Panc1 (cell line): Measurements from ENCODE around the gene GOPC. TPM values are rescaled to one million over a fixed set of nuclear protein-coding genes. Genes with fewer than 3 reads are reported as not detected.

Experiments
- ATAC-seq: fragments of 200-7000 bp; cut with Tn5 transposase; 2 replicates; pipeline ENCODE4 v1.9.1; 2020; ENCODE audit warnings: mild to moderate bottlenecking, moderate library complexity
- BruUV-seq: library from RNA; stranded (reverse); fragments of 400-500 nt; replicated peaks from 2 replicates; lab custom pipeline; 2021; lab: Mats Ljungman, UMichigan
- CTCF ChIA-PET: fragments of 300-600 bp; sonication (Branson Sonifier 250); formaldehyde crosslinking; loops from one replicate; lab custom pipeline; 2022; ENCODE audit warnings: antibody characterized with exemption; lab: Charles Lee
- POLR2A ChIA-PET: fragments of 300-600 bp; sonication (Branson Sonifier 250); formaldehyde crosslinking; loops from one replicate; lab custom pipeline; 2022; ENCODE audit warnings: antibody characterized with exemption; lab: Charles Lee
- DNase-seq: peaks from one replicate; pipeline ENCODE4 v3.0.0-alpha.2; 2010; ENCODE audit warnings: low read depth, low spot score
- H3K27ac ChIP-seq: 2 replicates; pipeline ENCODE4 v1.5.1; 2011; ENCODE audit warnings: mild to moderate bottlenecking, low read length, inconsistent platforms
- H3K27me3 ChIP-seq: fragments of 200-500 bp; sonication (Bioruptor generic); 2 replicates; pipeline ENCODE4 v1.6.0; 2014; ENCODE audit warnings: low read length, inconsistent platforms; ENCODE audit not compliant: control insufficient read depth, insufficient read depth
- H3K36me3 ChIP-seq: fragments of 200-500 bp; sonication (Bioruptor generic); 2 replicates; pipeline ENCODE4 v1.5.1; 2014; ENCODE audit warnings: inconsistent platforms, mild to moderate bottlenecking, low read length, moderate library complexity; ENCODE audit not compliant: control insufficient read depth, insufficient read depth
- H3K4me1 ChIP-seq: 2 replicates; pipeline ENCODE4 v1.5.1; 2011; ENCODE audit warnings: inconsistent platforms, mild to moderate bottlenecking, low read length, moderate library complexity; ENCODE audit not compliant: control insufficient read depth, insufficient read depth
- H3K4me3 ChIP-seq, 2 experiments: 2 replicates each; pipeline ENCODE4 v1.5.1; 2011 to 2012; ENCODE audit warnings: low read depth in 2 of 2, low read length in 2 of 2, mild to moderate bottlenecking in 2 of 2, inconsistent platforms in 1 of 2, moderate library complexity in 1 of 2
- H3K9me3 ChIP-seq: fragments of 200-500 bp; sonication (Bioruptor generic); 2 replicates; pipeline ENCODE4 v1.5.1; 2014; ENCODE audit warnings: low read depth, mild to moderate bottlenecking, inconsistent platforms, low read length, moderate library complexity; ENCODE audit not compliant: control insufficient read depth, insufficient read depth
- POLR2AphosphoS5 ChIP-seq: IDR thresholded peaks from 2 replicates; pipeline ENCODE4 v1.6.1; 2012; ENCODE audit warnings: mild to moderate bottlenecking, low read depth, low read length, moderate library complexity
- SIN3A ChIP-seq: IDR thresholded peaks from 2 replicates; pipeline ENCODE4 v1.6.1; 2012; ENCODE audit warnings: low read depth, mild to moderate bottlenecking, low read length, moderate library complexity, borderline replicate concordance; ENCODE audit not compliant: insufficient read depth
- TCF7L2 ChIP-seq: IDR thresholded peaks from 2 replicates; pipeline ENCODE4 v1.6.1; 2011; ENCODE audit warnings: mild to moderate bottlenecking, low read depth, low read length, inconsistent platforms
- in situ Hi-C: cut with HindIII; loops from 2 replicates; pipeline ENCODE4 v1.10.0; 2016; ENCODE audit warnings: low sequenced_read_pairs, low pct_unique_long_range_greater_than_20kb
- intact Hi-C: fragments of 100-400 bp; cut with micrococcal nuclease; formaldehyde crosslinking; loops from one replicate; pipeline ENCODE4 v1.10.0; 2022; ENCODE audit not compliant: unreplicated experiment
- total RNA-seq: library from RNA; stranded (reverse); gene quantifications from one replicate; pipeline ENCODE4 v1.2.1, GENCODE V29; 2021; ENCODE audit not compliant: unreplicated experiment
- TF ChIP-seq, protein P1 (sequence below): fragments of 450-650 bp; IDR thresholded peaks from 2 replicates; pipeline ENCODE4 v1.5.1; 2017; ENCODE audit warnings: mild to moderate bottlenecking
- TF ChIP-seq, protein P2 (sequence below), 2 experiments: IDR thresholded peaks; 2 replicates each; pipeline ENCODE4 v1.6.1; 2011 to 2012; ENCODE audit warnings: low read depth in 2 of 2, control low read depth in 1 of 2, low read length in 1 of 2, mild to moderate bottlenecking in 1 of 2, moderate library complexity in 1 of 2; ENCODE audit not compliant: insufficient read depth in 1 of 2

The GOPC gene
- total RNA-seq, 1 experiment from 2014 or later = 32.2 TPM

DNA sequence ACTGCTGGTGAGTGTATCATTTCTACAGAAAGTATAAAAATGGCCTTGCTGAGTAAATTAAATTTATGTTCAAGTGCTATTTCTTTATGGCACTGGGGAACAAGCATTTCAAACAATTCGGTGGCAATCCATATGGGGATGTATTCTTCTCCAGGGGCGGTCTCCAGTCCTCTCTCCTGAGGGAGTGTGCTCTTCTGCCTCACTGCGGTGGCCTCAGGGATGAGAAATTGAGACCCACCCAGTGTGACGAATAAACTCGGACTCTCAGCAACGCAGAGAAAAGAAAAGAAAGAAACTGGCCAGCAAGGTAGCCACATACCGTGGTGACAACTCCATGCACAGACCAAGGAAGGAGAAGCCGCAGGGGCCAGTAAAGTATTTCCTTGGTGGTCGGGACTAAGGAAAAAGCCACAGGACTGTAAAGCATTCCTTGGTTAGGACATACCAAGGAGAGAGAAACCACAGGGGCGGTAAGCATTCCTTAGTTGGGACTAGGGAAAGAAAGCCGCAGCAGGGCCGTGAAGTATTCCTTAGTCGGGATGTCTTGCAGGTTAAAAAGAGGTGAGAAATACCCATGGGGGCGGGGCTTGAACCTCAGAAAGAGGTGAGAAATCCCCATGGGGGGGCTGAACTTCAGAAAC, 13.6 kb upstream of the GOPC start:
- no peak overlapping the region for H3K27ac ChIP-seq
- no peaks in the 10 kb centered on the region for H3K9me3 ChIP-seq
- no peaks in the 10 kb centered on the region for H3K4me1 ChIP-seq
- CTCF ChIA-PET = no interaction called here
- intact Hi-C loops (no loop called here), in situ Hi-C loops (no loop called here)
- TF ChIP-seq, protein P1, sequence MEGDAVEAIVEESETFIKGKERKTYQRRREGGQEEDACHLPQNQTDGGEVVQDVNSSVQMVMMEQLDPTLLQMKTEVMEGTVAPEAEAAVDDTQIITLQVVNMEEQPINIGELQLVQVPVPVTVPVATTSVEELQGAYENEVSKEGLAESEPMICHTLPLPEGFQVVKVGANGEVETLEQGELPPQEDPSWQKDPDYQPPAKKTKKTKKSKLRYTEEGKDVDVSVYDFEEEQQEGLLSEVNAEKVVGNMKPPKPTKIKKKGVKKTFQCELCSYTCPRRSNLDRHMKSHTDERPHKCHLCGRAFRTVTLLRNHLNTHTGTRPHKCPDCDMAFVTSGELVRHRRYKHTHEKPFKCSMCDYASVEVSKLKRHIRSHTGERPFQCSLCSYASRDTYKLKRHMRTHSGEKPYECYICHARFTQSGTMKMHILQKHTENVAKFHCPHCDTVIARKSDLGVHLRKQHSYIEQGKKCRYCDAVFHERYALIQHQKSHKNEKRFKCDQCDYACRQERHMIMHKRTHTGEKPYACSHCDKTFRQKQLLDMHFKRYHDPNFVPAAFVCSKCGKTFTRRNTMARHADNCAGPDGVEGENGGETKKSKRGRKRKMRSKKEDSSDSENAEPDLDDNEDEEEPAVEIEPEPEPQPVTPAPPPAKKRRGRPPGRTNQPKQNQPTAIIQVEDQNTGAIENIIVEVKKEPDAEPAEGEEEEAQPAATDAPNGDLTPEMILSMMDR = no peak
- TF ChIP-seq, protein P2, sequence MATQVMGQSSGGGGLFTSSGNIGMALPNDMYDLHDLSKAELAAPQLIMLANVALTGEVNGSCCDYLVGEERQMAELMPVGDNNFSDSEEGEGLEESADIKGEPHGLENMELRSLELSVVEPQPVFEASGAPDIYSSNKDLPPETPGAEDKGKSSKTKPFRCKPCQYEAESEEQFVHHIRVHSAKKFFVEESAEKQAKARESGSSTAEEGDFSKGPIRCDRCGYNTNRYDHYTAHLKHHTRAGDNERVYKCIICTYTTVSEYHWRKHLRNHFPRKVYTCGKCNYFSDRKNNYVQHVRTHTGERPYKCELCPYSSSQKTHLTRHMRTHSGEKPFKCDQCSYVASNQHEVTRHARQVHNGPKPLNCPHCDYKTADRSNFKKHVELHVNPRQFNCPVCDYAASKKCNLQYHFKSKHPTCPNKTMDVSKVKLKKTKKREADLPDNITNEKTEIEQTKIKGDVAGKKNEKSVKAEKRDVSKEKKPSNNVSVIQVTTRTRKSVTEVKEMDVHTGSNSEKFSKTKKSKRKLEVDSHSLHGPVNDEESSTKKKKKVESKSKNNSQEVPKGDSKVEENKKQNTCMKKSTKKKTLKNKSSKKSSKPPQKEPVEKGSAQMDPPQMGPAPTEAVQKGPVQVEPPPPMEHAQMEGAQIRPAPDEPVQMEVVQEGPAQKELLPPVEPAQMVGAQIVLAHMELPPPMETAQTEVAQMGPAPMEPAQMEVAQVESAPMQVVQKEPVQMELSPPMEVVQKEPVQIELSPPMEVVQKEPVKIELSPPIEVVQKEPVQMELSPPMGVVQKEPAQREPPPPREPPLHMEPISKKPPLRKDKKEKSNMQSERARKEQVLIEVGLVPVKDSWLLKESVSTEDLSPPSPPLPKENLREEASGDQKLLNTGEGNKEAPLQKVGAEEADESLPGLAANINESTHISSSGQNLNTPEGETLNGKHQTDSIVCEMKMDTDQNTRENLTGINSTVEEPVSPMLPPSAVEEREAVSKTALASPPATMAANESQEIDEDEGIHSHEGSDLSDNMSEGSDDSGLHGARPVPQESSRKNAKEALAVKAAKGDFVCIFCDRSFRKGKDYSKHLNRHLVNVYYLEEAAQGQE (IDR thresholded peaks at IDR 0.05; ENCODE audit: insufficient read depth in 1 of 2, low read depth in 2 of 2, low read length in 1 of 2) = no peak
- TF ChIP-seq TCF7L2 (no peak), SIN3A (no peak), POLR2AphosphoS5 (no peak)
- POLR2A ChIA-PET = no interaction called here
- H3K27me3 ChIP-seq = no peaks in the 10 kb centered on the region; the same call in 1 of the 2 replicates
- no peaks in the 10 kb centered on the region for H3K36me3 ChIP-seq
- no TSS peak for BruUV-seq
- DNase-seq = no peak
- no peak for ATAC-seq
- no peak overlapping the region for H3K4me3 ChIP-seq

DNA sequence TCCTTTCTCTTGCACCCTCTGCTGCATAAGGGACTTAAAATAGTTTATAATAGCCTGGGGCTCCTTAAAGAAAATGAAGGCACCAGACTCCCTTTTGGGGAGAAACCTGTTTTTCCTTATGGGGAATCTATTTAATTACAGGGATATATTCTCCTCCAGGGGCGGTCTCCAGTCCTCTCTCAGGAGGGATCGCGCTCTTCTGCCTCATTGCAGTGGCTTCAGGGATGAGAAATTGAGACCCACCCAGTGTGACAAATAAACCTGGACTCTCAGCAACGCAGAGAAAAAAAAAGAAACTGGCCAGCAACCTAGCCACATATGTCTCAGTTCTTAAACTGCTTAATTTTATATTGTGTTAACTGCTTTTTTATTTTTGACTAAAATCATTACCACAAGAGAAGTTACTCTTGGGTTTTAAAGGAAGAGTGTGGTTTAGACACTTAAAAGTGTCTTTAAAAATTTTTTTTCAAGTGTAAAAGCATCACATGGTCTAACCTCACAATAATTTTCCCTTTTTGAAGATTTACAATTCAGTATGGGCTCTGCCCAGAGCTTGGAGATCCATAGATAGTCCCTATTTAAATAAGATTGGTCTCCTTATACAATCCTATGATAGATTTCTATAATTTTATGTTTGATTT, 11.7 kb upstream of the GOPC start:
- Histone ChIP-seq H3K4me1 (no peaks in the 10 kb centered on the region), H3K4me3 (no peak overlapping the region), H3K9me3 (no peaks in the 10 kb centered on the region), H3K36me3 (no peaks in the 10 kb centered on the region), H3K27ac (no peak overlapping the region), H3K27me3 (no peaks in the 10 kb centered on the region; the same call in 1 of the 2 replicates)
- no peak for DNase-seq
- intact Hi-C loops = no loop called here
- ATAC-seq = no peak
- TF ChIP-seq TCF7L2 (no peak), SIN3A (no peak), POLR2AphosphoS5 (no peak)
- TF ChIP-seq, protein P1 = no peak
- TF ChIP-seq, protein P2 (IDR thresholded peaks at IDR 0.05; ENCODE audit: insufficient read depth in 1 of 2, low read depth in 2 of 2, low read length in 1 of 2) = no peak
- in situ Hi-C loops = no loop called here
- BruUV-seq = no TSS peak
- CTCF ChIA-PET = no interaction called here
- POLR2A ChIA-PET = no interaction called here
